Type B pancreatic cell (in vitro differentiated cells): Measurements from ENCODE around the gene AKAP8L. TPM values are rescaled to one million over a fixed set of nuclear protein-coding genes. Genes with fewer than 3 reads are reported as not detected.

Source experiments
- DNase-seq: peaks from one replicate; pipeline ENCODE4 v3.0.0; 2021; ENCODE audit warnings: mixed read lengths; ENCODE audit not compliant: unreplicated experiment; ENCODE audit errors: extremely low spot score
- H3K27ac Mint-ChIP-seq: 2 replicates; pipeline ENCODE4 v1.8.0; 2021; ENCODE audit warnings: mild to moderate bottlenecking, mixed read lengths
- H3K27me3 Mint-ChIP-seq: 2 replicates; pipeline ENCODE4 v1.8.0; 2021; ENCODE audit warnings: mixed read lengths
- H3K36me3 Mint-ChIP-seq: 2 replicates; pipeline ENCODE4 v1.8.0; 2021; ENCODE audit warnings: mixed read lengths
- H3K4me1 Mint-ChIP-seq: one replicate; pipeline ENCODE4 v1.8.0; 2021; ENCODE audit warnings: mixed read lengths; ENCODE audit not compliant: unreplicated experiment
- H3K4me3 Mint-ChIP-seq: 2 replicates; pipeline ENCODE4 v1.8.0; 2021; ENCODE audit warnings: mild to moderate bottlenecking, mixed read lengths
- H3K9me3 Mint-ChIP-seq: 2 replicates; pipeline ENCODE4 v1.8.0; 2021; ENCODE audit warnings: mixed read lengths
- long read RNA-seq: library from polyadenylated mRNA; unstranded; transcript quantifications from one replicate; pipeline ENCODE4 v2.0.0, GENCODE V29; 2020
- total RNA-seq: library from RNA; stranded (reverse); gene quantifications from 2 replicates; pipeline ENCODE4 v1.2.1, GENCODE V29; 2021; ENCODE audit warnings: low replicate concordance
- TF ChIP-seq, protein P1 (sequence below): fragments of 200-600 bp; sonication (generic); conservative IDR thresholded peaks from 2 replicates; pipeline ENCODE4 v1.5.0; 2021; ENCODE audit warnings: antibody characterized with exemption, mild to moderate bottlenecking

AKAP8L gene, protein sequence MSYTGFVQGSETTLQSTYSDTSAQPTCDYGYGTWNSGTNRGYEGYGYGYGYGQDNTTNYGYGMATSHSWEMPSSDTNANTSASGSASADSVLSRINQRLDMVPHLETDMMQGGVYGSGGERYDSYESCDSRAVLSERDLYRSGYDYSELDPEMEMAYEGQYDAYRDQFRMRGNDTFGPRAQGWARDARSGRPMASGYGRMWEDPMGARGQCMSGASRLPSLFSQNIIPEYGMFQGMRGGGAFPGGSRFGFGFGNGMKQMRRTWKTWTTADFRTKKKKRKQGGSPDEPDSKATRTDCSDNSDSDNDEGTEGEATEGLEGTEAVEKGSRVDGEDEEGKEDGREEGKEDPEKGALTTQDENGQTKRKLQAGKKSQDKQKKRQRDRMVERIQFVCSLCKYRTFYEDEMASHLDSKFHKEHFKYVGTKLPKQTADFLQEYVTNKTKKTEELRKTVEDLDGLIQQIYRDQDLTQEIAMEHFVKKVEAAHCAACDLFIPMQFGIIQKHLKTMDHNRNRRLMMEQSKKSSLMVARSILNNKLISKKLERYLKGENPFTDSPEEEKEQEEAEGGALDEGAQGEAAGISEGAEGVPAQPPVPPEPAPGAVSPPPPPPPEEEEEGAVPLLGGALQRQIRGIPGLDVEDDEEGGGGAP
- total RNA-seq: 104 and 166 TPM in 2 replicates
- long read RNA-seq, partial matches to known transcripts: 3 of 6 reads
- long read RNA-seq, other reads (novel, unspliced or antisense): 2 of 6 reads

DNA sequence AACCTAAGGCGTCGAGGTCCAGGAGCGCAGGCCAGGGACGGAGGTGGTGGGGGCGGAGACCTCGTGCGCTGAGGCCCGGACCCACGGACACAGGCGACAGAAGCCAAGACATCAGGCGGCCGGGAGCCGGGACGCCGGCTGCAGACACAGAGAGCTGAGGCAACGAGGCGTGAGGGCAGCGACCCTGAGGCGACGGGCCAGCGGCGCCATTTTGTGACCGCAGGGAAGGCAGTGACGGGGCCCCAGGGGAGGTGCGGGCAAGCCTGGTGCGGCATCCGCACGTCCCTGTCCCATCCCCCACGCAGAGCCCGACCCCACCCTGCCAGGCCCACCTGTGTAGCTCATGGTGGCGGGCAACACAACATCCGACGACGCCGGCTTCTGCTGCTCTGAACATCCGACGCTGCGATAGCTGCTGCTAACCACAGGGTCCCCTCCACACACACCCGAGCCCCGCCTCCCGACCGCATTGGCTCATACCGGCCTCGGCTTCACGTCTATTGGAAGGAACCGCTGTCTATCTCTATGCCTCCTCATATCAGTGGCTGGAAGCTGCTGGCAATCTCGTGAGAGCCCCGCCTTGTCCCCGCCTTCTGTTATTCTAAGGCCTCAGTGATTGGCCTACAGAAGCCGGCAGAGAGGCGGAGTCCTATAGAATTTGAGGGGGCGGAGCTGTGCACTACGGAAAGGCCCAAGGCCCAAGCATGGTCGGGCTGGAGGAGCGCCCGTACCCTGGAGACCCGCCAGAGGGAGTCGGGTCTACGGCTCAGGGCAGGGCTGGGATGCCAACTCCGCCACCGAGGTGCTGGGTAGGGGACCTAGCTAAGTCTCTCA lies at the start of gene AKAP8L:
Gene AKAP8L, minus strand, starts transcription at position 410 of the 834 bp plus-strand sequence. Its CDS starts 65 bp downstream, at position 345.
- Mint-ChIP-seq H3K9me3 (no peaks in the 10 kb centered on the region), H3K36me3 (peaks cover 23% of the 10 kb centered on the region), H3K4me3 (peak within 1 kb of the TSS; percentile 100), H3K27ac (peak within 1 kb of the TSS; percentile 100), H3K27me3 (no peaks in the 10 kb centered on the region), H3K4me1 (peaks cover 20% of the 10 kb centered on the region)
- peak; percentile 96 for DNase-seq
- TF ChIP-seq, protein P1, sequence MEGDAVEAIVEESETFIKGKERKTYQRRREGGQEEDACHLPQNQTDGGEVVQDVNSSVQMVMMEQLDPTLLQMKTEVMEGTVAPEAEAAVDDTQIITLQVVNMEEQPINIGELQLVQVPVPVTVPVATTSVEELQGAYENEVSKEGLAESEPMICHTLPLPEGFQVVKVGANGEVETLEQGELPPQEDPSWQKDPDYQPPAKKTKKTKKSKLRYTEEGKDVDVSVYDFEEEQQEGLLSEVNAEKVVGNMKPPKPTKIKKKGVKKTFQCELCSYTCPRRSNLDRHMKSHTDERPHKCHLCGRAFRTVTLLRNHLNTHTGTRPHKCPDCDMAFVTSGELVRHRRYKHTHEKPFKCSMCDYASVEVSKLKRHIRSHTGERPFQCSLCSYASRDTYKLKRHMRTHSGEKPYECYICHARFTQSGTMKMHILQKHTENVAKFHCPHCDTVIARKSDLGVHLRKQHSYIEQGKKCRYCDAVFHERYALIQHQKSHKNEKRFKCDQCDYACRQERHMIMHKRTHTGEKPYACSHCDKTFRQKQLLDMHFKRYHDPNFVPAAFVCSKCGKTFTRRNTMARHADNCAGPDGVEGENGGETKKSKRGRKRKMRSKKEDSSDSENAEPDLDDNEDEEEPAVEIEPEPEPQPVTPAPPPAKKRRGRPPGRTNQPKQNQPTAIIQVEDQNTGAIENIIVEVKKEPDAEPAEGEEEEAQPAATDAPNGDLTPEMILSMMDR: peak; percentile 83

DNA sequence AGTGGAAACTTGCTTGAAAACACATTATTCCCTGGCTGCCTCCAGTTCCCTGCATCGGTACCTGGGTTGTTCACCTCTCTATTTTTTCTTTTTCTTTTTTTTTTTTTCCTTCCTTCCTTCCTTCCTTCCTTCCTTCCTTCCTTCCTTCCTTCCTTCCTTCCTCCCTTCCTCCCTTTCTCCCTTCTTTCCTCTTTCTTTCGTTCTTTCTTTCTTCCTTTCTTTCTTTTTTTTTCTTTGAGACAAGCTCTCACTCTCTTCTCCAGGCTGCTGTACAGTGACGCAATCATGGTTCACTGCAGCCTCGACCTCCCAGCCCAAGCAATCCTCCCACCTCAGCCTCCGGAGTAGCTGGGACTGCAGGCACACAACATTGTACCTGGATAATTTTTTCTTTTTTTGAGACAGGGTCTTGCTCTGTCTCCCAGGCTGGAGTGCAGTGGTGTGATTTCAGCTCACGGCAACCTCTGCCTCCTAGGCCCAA lies 49.0 kb upstream of the AKAP8L start:
- no peaks in the 10 kb centered on the region for H3K9me3 Mint-ChIP-seq
- H3K36me3 Mint-ChIP-seq: no peaks in the 10 kb centered on the region
- DNase-seq: no peak
- peaks cover 56% of the 10 kb centered on the region for H3K27me3 Mint-ChIP-seq
- H3K4me1 Mint-ChIP-seq: no peaks in the 10 kb centered on the region
- TF ChIP-seq, protein P1: no peak
- H3K4me3 Mint-ChIP-seq: no peak overlapping the region
- no peak overlapping the region for H3K27ac Mint-ChIP-seq

DNA sequence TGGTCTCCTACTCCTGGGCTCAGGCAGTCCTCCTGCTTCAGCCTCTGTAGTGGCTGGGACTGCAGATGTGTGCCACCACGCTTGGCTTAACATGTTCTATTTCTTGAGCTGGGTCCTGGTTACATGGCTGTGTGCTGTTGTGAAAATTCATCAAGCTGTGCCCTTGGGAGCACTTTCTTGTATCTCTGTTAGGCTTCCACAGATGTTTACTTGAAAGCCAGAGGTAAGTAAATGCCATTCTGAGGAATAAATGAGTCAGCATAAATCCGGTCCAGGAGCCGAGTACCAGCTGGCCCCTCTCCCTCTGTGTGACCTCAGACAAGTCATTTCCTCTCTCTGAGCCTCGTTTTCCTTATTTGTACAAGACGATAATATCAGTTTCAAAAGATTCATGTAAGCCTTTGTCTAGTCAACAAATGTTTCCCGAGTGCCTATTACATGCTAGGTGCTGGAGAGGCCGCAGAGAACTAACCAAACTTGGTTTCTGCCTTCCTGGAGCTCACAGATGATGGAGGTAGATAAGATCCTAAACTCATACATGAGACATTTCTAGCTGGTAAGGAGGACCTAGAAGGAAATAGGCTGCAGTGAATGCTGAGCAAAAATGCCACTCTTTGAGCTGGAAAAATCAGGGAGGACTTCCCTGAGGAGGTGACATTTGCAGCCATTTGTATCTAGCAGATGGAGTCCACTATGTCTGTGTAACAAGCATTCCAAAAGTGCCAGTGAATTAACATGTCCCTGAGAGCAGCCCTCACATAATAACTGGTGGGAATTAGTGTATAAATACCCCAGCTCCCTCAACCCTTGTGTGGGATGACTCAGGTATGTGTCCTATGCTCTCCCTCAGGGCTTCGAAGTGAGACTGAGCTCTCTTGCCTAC lies 48.3 kb upstream of the AKAP8L start:
- H3K27ac Mint-ChIP-seq: no peak overlapping the region
- H3K4me1 Mint-ChIP-seq: no peaks in the 10 kb centered on the region
- H3K9me3 Mint-ChIP-seq: no peaks in the 10 kb centered on the region
- no peak for DNase-seq
- H3K4me3 Mint-ChIP-seq: no peak overlapping the region
- H3K27me3 Mint-ChIP-seq: peaks cover 60% of the 10 kb centered on the region
- no peaks in the 10 kb centered on the region for H3K36me3 Mint-ChIP-seq
- TF ChIP-seq, protein P1: no peak

DNA sequence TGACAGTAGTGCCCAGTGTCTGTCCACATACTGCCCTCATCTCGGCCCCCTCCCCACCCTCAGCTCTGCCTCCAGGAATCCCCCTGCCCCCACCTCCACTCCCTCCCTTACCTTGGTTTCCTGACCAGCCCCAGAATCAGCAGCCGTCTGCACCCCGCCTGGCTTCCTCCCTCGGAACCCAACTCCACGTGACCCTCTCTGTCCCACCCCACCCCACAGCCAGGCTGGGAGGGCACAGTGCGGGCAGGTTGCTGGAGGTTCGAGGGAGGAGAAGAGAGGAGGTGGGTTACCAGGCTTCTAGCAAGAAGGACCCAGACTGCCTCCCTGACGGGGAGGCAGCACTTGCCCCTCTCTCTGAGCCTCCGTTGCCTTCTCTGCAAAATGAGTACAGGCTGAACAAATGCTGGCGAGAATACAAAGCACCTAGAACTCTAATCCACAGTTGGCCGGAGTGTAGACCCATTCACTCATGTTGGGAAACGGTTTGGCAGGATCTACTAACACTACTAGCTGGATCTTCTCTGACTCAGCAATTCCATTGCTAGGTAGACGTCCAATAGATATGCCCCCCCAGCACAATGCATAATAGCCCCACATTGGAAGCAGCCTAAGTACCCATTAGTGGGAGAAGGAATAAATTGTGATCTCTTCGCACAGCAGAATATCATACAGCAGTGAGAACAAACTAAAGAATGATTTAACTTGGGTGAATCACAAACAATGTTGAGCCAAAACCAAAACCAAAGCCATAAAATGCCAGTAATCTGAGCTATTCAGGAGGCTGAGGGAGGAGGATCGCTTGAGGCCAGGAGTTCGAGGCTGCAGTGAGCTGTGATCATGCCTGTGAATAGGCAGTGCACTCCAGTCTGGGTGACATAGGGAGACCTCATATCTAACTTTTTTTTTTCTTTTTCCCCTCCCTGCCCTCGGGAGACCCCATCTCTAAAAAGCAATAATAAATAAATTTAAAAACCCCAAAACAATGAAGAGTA lies 45.9 kb upstream of the AKAP8L start, which contains the start of gene RASAL3:
Gene RASAL3, minus strand, starts transcription at position 151 of the 992 bp plus-strand sequence. CDS start 186 bp downstream, outside the sequence.
- no peak for DNase-seq
- H3K27ac Mint-ChIP-seq: no peak within 1 kb of the TSS
- H3K4me3 Mint-ChIP-seq: no peak within 1 kb of the TSS
- no peaks in the 10 kb centered on the region for H3K4me1 Mint-ChIP-seq
- peaks cover 66% of the 10 kb centered on the region for H3K27me3 Mint-ChIP-seq
- TF ChIP-seq, protein P1: no peak
- H3K9me3 Mint-ChIP-seq: no peaks in the 10 kb centered on the region
- H3K36me3 Mint-ChIP-seq: no peaks in the 10 kb centered on the region
